Upper lobe of left lung (tissue), 4 donors: ENCODE measurements around the gene OR1F1.

Experiments used
- POLR2AphosphoS5 ChIP-seq, 2 donors: sonication (generic); formaldehyde crosslinking; IDR thresholded peaks; one replicate each; pipeline ENCODE4 v1.5.1; 2017; ENCODE audit warnings: antibody characterized with exemption in 2 of 2
- TF ChIP-seq, protein P1 (sequence below), 6 experiments: fragments of 450-650 bp in 4 of 6; fragments of 200-600 bp in 2 of 6; sonication (generic) in 2 of 6; IDR thresholded peaks; one replicate each; pipeline ENCODE4 v1.5.1; 2016 to 2019; ENCODE audit warnings: antibody characterized with exemption in 6 of 6

DNA sequence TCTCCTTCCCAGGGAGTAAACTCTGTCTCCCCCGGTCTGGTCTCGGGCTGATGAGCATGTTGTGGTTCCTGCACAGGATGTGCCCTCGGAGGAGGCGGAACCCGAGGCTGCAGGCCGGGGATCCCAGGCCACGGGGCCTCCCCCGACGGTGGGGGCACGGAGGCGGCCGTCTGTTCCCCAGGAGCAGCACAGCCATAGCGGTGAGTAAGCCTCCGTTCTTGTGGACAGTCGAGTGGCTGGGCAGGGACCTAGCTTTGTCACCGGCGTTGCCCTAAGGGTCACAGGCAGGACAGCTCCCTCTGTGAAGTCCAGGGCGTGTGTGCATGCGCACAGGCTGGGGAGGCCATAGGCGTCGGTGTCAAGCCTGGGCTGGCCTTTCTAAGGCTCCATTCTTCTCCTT is 49.7 kb upstream of the OR1F1 start:
- TF ChIP-seq, protein P1, sequence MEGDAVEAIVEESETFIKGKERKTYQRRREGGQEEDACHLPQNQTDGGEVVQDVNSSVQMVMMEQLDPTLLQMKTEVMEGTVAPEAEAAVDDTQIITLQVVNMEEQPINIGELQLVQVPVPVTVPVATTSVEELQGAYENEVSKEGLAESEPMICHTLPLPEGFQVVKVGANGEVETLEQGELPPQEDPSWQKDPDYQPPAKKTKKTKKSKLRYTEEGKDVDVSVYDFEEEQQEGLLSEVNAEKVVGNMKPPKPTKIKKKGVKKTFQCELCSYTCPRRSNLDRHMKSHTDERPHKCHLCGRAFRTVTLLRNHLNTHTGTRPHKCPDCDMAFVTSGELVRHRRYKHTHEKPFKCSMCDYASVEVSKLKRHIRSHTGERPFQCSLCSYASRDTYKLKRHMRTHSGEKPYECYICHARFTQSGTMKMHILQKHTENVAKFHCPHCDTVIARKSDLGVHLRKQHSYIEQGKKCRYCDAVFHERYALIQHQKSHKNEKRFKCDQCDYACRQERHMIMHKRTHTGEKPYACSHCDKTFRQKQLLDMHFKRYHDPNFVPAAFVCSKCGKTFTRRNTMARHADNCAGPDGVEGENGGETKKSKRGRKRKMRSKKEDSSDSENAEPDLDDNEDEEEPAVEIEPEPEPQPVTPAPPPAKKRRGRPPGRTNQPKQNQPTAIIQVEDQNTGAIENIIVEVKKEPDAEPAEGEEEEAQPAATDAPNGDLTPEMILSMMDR (IDR thresholded peaks at IDR 0.05) = no peak
- TF ChIP-seq POLR2AphosphoS5 (IDR thresholded peaks at IDR 0.05) = no peak
